DOHH2 (cell line): Measurements from ENCODE around the gene CFAP58.

Experiments
- H3F3A ChIP-seq: fragments of 200-600 bp; sonication (generic), shearing (Covaris generic); 2 replicates; pipeline ENCODE4 v1.6.0; 2016; ENCODE audit warnings: antibody characterized with exemption, mild to moderate bottlenecking; ENCODE audit not compliant: control insufficient read depth, insufficient read depth
- H3K27ac ChIP-seq: fragments of 200-600 bp; sonication (generic); 2 replicates; pipeline ENCODE4 v1.5.1; 2014; ENCODE audit warnings: low read depth, mild to moderate bottlenecking, low read length, moderate library complexity
- H3K27me3 ChIP-seq: fragments of 200-600 bp; sonication (generic); 2 replicates; pipeline ENCODE4 v1.6.1; 2014; ENCODE audit warnings: mild to moderate bottlenecking, low read length, mixed read lengths; ENCODE audit not compliant: control insufficient read depth
- H3K36me3 ChIP-seq: fragments of 200-600 bp; sonication (generic); 2 replicates; pipeline ENCODE4 v1.6.1; 2014; ENCODE audit warnings: mild to moderate bottlenecking, low read length, moderate library complexity, mixed read lengths; ENCODE audit not compliant: control insufficient read depth
- H3K4me1 ChIP-seq: fragments of 200-600 bp; sonication (generic); 2 replicates; pipeline ENCODE4 v1.6.1; 2014; ENCODE audit warnings: mild to moderate bottlenecking, low read length, mixed read lengths; ENCODE audit not compliant: control insufficient read depth
- H3K4me2 ChIP-seq: fragments of 200-600 bp; sonication (generic); 2 replicates; pipeline ENCODE4 v1.6.0; 2014; ENCODE audit warnings: mild to moderate bottlenecking, low read length, moderate library complexity
- H3K4me3 ChIP-seq: fragments of 200-600 bp; sonication (generic); 2 replicates; pipeline ENCODE4 v1.5.1; 2014; ENCODE audit warnings: mild to moderate bottlenecking, low read length, mixed read lengths
- H3K79me2 ChIP-seq: fragments of 200-600 bp; sonication (generic); 2 replicates; pipeline ENCODE4 v1.6.1; 2014; ENCODE audit warnings: mild to moderate bottlenecking, low read length, mixed read lengths; ENCODE audit not compliant: control insufficient read depth
- H3K9me2 ChIP-seq: fragments of 200-600 bp; sonication (generic); replicated peaks from 2 replicates; pipeline ENCODE4 v1.6.1; 2014; ENCODE audit warnings: mild to moderate bottlenecking, low read length, mixed read lengths; ENCODE audit not compliant: control insufficient read depth
- H3K9me3 ChIP-seq: fragments of 200-600 bp; sonication (generic); 2 replicates; pipeline ENCODE4 v1.6.1; 2014; ENCODE audit warnings: antibody characterized with exemption, low read length, mixed read lengths; ENCODE audit not compliant: control insufficient read depth, insufficient read depth
- H4K20me1 ChIP-seq: fragments of 200-600 bp; sonication (generic); 2 replicates; pipeline ENCODE4 v1.6.0; 2014; ENCODE audit warnings: low read depth, mild to moderate bottlenecking, antibody characterized with exemption, low read length, moderate library complexity; ENCODE audit not compliant: control insufficient read depth, insufficient read depth
- CTCF ChIP-seq: fragments of 200-600 bp; sonication (generic); IDR thresholded peaks from one replicate; pipeline ENCODE4 v1.5.1; 2014; ENCODE audit warnings: antibody characterized with exemption, mild to moderate bottlenecking, low read depth, low read length; ENCODE audit not compliant: poor library complexity, severe bottlenecking
- EZH2phosphoT487 ChIP-seq: fragments of 200-600 bp; sonication (generic); IDR thresholded peaks from 2 replicates; pipeline ENCODE4 v1.6.1; 2017; ENCODE audit warnings: borderline replicate concordance, mild to moderate bottlenecking, antibody characterized with exemption, low read length, moderate library complexity, mixed read lengths

Gene CFAP58

GRCh38 chr10:104334561-104334960 is 19.1 kb upstream of the CFAP58 start:
- Histone ChIP-seq H3K27ac (no peak overlapping the region), H3K27me3 (peaks cover 3% of the 10 kb centered on the region; the same call in 1 of the 2 replicates), H3K4me2 (no peak overlapping the region), H3K9me2 (no peaks in the 10 kb centered on the region), H4K20me1 (peaks cover 39% of the 10 kb centered on the region), H3K36me3 (peaks cover 24% of the 10 kb centered on the region), H3K4me1 (peaks cover 56% of the 10 kb centered on the region), H3K4me3 (no peak overlapping the region), H3F3A (peaks cover 6% of the 10 kb centered on the region; the same call in 1 of the 2 replicates), H3K79me2 (peaks cover 89% of the 10 kb centered on the region), H3K9me3 (no peaks in the 10 kb centered on the region)
- TF ChIP-seq EZH2phosphoT487 (no peak), CTCF (no peak)

- Histone ChIP-seq H3K9me2 (no peaks in the 10 kb centered on the region), H3K4me3 (no peak overlapping the region), H3K36me3 (peaks cover 24% of the 10 kb centered on the region), H3K9me3 (no peaks in the 10 kb centered on the region), H3K27ac (no peak overlapping the region), H3K4me1 (peaks cover 52% of the 10 kb centered on the region), H3K27me3 (peaks cover 3% of the 10 kb centered on the region; the same call in 1 of the 2 replicates), H4K20me1 (peaks cover 35% of the 10 kb centered on the region), H3K4me2 (peak overlapping the region; percentile 99), H3F3A (peaks cover 6% of the 10 kb centered on the region; the same call in 1 of the 2 replicates), H3K79me2 (peaks cover 83% of the 10 kb centered on the region)
- TF ChIP-seq EZH2phosphoT487 (no peak), CTCF (no peak)
Measured at GRCh38 chr10:104334965-104335650, 18.5 kb upstream of the CFAP58 start.

- Histone ChIP-seq H3K27me3 (peaks cover 3% of the 10 kb centered on the region; the same call in 1 of the 2 replicates), H3K4me2 (peak overlapping the region; percentile 99), H3K79me2 (peaks cover 65% of the 10 kb centered on the region), H3K9me3 (no peaks in the 10 kb centered on the region), H3K27ac (peak overlapping the region; percentile 79), H4K20me1 (peaks cover 35% of the 10 kb centered on the region), H3F3A (peaks cover 5% of the 10 kb centered on the region; the same call in 1 of the 2 replicates), H3K4me3 (peak overlapping the region; percentile 83), H3K4me1 (peaks cover 38% of the 10 kb centered on the region), H3K36me3 (peaks cover 21% of the 10 kb centered on the region), H3K9me2 (no peaks in the 10 kb centered on the region)
- TF ChIP-seq CTCF = no peak
- TF ChIP-seq EZH2phosphoT487 = no peak
Measured at GRCh38 chr10:104336821-104337467, 16.7 kb upstream of the CFAP58 start.
